ENCODE measurements around the gene EPB41L4B. TPM values are rescaled to one million over a fixed set of nuclear protein-coding genes. Genes with fewer than 3 reads are reported as not detected.
"Not testable (repeated sequence)": the region's sequence is repeated elsewhere in the genome, so short reads cannot be mapped to it uniquely, and the experiment has no call there.

The EPB41L4B gene
- polyA plus RNA-seq, 3 donors = 10.9 to 17.3 (median 14.9) TPM

DNA sequence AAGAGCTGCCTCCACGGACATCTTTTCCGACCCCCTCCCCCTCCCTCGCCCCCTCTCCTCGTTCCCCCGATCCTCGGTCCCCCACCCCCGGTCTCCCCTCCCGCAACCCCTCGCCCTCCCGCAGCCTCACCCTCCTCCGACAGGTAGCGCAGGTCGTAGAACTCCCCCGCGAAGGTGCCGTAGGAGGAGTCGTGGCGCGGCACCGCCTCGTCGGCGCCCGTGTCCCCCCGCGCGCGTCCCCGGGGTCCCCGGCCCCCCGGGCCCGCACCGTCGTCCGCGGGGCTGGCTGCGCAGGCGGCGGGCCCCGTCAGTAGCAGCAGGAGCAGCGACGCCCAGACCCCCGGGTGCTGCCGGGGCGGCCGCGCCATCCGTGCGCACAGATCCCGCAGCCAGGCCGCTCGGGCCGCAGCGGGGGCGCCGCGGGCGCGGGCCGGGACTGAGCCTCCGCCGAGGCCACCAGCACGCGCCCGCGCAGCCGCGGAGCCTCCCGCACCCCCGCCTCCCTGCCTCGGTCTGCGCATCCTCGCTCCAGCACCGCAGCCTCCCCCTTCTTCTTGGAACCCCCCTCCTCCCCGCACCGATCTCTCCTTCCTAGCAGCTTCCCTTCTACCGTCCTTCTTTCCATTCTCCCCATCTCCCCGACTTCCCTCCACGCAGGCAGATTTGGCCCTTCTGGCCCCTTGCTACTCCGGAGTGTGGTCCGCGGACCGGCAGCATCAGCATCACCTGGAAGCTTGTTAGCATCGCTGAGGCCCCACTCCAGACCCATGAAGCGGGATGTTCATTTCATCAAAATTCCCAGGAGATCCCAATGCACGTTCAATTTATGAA, 153.9 kb downstream of the EPB41L4B start, which contains the start of gene FRRS1L:
Gene FRRS1L (minus strand): TSS at position 479 of the 831 bp plus-strand sequence. CDS start 111 bp downstream, at position 368.
- DNase-seq = peak; percentile 15

DNA sequence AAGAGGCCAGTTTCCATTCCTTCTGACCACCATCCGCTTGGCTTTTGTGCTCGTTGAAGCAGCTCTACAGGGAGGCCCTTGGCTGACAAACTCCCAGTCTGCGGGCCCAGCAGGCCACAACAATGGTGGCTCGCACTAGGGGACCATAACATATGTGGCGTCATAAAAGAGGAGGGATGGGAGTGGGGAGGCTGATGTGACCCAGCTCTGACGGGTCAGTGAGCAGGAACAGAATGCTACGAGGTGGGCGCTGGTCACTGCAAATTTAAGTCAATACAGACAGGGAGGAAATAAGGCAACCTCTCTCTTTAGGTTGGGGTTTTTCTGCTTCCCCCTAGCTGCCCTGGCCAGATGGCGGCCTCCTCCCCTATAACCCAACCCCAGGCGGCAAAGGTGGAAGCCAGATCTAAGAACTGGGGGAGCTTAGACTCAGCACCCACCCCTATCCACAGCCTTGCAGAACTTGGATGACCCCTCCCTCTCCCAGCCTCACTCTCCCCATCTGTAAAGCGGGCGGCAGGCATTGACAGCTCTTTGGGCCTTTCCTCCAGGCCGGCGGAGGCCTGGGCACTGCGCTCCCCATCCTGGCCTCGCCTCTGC, 154.6 kb downstream of the EPB41L4B start:
- no peak for DNase-seq

DNA sequence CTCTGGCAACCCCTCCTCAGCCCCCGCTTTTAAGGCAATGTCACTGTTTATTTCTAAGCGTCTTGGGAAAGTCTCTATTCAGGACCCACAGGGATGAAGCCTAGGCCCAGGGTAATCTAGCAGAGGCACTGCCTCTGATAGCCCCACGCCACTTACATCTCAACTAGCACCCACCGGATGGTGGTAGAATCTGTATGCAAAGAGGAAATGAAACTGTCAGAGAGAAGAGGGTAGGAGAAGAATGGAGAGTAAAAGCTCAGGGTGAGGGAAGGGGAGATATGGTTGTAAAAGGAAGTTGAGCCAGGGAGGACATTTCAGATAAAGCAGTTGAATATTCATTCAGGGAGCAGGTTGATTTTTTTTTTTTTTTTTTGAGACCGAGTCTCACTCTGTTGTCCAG, 156.8 kb downstream of the EPB41L4B start:
- DNase-seq = no peak

DNA sequence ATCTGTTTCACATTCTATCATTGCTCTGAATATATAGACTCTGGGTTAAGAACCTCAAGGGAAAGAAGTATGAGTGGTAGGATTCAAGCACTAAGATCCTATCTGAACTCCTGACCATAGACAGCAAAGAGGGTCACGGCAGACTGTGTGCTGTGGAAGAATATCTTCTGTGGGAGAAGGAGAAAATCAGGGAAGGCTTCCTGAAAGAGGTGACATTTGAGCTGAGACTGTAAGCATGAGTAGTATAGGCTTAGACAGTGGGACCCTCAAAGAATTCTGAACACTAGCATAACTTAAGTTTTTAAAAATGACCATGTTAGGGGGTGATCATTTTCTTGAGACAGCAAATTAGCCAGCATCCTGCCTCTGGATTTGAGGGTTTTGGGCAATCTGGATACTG, 157.7 kb downstream of the EPB41L4B start:
- DNase-seq = no peak

DNA sequence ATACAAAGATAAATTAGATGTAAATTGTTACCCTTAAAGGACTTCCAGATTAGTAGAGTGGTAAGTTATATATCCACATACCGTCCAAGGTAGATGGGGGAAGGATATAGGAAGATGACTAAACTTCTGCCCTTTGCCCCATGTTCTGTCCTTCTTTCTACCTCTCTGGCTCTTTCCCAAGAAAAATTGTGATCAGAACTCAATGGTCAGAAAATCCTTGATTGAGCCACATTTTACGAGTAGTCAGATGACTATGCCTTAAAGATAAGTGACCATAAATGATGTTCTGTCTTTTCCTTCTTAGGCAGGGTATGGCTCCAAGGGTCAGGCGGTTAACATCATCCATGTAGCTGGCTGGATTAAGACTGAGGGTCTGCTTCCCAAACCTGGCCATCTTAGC, 158.2 kb downstream of the EPB41L4B start:
- no peak for DNase-seq

DNA sequence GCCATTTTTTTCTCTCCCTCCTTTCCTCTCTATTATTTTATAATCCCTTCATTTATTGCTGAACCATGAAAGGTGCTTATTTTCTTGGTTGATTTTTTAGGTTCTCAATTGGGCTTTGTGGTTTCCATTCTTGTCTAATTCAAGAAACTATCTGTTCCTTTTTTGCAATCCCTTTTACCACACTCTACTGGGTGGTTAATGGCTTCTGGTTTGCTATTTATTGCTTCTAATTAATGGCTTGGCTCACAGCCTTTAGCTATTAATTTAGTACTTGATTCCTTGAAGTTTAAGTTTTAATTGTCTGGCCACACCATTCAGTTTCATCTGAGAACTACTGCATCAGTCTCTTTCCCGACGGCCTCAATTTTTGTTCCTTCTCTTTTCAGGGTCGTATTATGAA, 159.4 kb downstream of the EPB41L4B start:
- DNase-seq = no peak

DNA sequence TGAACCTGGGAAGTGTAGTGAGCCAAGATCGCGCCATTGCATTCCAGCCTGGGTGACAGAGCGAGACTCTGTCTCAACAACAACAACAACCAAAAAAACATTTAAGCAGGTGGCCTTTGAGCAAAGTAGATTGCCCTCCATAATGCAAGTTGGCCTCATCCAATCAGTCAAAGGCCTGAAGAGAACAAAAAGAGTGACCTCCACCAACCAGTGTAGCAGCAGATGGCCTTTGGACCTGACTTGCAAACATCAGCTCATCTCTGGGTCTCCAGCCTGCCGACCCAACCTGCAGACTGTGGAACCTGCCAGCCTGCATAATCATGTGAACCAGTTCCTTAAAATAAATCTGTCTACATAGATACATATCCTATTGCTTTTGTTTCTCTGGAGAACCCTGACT, 161.3 kb downstream of the EPB41L4B start:
- DNase-seq = no peak

DNA sequence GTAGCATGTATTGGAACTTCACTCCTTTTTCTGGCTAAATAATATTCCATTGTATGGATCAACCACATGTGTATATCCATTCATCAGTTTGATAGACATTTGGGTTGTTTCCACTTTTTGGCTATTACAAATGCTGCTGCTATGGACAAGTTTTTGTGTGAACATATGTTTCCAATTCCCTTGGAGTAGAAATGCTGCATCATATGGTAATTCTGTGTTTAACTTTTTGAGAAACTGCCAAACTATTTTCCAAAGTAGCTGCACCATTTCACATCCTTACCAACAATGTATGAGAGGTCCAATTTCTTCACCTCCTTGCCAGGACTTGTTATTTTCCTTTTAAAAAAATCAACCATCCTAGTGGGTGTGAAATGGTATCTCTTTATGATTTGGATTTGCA, 162.2 kb downstream of the EPB41L4B start:
- no peak for DNase-seq

DNA sequence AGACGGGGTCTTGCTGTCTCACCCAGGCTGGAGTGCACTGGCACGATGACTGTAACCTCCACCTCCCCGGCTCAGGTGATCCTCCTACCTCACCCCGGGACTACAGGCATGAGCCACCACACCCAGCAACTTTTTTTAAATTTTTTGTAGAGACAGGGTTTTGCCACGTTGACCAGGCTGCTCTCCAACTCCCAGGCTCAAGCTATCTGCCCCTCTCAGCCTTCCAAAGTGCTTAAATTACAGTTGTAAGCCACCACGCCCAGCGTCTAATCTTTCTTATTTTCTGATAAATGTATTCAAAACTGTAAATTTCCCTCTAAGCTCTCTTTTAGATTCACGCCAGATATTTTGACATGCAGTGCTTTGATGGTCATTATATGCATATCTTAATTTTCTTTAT, 164.2 kb downstream of the EPB41L4B start:
- DNase-seq = no peak

DNA sequence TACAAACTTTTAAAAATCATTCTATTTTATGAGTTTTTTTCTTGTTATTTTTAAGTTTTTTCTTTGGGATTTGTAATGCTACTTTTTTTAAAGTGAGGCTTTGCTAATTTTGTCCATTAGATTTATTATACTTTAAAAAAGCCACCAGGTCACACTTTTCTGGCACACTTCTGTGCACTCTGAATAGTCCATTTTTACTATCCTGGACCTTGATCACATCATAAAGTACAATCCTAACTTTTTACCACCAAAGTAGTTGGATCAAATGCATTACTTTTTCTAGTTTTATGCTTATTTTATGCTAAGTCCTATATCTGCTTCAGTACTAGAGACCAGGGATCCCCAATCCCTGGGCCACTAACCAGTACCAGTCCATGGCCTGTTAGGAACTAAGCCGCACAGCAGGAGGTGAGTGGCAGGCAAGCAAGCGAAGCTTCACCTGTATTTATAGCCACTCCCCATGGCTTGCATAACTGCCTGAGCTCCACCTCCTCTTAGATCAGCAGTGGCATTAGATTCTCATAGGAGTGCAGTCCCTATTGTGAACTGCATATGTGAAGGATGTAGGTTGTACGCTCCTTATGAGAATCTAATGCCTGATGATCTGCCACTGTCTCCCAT, 169.8 kb downstream of the EPB41L4B start:
- DNase-seq = no peak

DNA sequence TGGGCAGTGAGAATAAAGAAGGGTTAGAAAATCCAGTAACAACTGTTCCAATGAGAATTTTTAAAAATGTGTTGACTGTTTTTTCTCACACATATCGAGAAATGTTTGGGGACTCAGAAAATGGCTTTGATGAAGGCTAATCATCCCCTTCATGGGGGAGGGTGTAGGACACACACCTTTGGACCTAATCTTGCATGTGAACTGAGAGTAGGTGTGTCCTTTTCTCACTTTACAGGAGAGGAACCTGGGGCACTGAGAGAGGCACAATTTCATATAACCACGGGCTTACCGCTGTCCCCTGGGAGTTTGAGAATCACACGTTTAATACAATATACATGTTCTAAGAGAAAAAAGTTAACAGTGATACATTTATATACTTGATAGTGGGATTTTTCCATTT, 171.1 kb downstream of the EPB41L4B start:
- DNase-seq = no peak

DNA sequence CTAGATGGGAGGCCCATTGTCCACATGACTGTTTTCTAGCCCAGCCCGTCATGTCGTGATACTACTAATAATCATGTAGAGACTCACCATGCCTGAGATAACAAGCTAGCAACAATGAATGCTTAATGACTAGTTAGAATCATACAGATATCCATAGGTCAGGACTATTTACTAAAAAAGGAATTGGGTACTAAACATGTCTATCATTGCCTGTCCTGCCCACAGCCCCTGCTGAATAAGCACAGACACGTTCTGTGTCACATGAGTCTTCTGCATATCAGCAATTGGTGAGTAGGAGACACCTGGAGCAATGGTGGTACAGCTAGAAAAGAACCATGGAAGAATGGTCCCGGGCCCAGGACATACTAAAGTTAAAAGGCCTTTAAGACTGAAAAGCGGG, 171.8 kb downstream of the EPB41L4B start:
- DNase-seq = no peak

DNA sequence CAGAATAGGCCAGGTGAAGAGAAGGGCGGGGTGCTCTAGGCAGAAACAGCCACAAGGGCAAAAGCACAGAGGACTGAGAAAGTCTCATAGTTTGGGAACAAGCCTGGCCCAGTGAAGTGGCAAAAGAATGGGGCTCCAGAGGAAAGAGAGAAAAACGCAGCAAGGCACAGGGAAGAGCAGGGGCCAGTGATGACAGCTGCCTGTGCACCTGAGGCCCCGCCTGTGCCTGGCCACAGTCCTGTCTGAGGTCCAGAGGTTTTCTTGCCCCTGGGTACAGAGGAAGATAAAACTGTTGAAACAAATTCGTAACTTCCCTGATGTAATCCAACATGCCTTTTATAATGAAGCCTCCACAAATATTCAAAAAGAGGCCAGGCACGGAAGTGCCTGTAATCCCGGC, 175.8 kb downstream of the EPB41L4B start:
- DNase-seq = no peak

DNA sequence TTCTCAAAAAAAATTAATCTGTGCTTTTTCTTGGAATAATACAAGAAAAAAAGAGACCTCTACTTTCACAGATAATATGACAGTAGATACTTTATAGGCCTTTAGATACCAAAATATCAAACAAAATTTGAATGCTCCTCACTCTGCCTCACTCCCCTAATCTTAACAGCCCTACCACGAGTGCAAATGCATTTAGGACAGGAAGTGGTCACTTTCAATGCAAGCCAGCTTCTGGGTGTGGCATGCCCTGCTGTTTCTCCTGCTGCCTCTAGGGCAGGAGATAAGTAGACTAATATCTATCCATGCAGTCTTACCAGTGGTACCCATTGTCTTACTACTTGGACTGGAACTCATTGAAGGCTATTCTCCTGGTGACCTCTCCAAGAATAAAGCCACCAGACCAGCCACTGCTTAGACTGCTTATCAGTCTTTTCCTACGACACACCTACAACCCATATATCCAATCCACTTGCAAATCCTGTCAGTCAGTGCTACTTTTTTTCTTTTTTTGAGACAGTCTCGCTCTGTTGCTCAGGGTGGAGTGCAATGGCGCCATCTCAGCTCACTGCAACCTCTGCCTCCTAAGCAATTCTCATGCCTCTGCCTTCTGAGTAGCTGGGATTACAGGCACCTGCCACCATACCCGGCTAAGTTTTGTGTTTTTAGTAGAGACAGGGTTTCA, 176.8 kb downstream of the EPB41L4B start:
- no peak for DNase-seq

DNA sequence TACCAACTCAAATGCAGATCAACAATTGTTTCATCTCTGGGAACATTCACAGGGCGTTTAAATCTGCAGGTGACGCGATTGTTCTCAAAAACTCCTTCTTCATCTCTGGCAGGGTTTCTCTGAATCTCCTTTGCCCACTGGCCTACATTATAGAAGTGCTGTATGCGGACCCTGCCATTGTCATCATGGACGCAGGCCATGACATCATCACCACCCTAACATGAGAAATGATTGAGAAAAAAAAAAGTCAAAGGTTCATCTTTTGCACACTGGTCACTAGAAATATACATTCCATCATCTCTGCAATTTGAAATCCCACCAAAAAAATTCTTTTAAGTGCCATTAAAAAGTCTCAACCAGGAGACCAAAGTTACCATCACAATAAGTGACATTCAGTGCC, 179.5 kb downstream of the EPB41L4B start:
- no peak for DNase-seq

DNA sequence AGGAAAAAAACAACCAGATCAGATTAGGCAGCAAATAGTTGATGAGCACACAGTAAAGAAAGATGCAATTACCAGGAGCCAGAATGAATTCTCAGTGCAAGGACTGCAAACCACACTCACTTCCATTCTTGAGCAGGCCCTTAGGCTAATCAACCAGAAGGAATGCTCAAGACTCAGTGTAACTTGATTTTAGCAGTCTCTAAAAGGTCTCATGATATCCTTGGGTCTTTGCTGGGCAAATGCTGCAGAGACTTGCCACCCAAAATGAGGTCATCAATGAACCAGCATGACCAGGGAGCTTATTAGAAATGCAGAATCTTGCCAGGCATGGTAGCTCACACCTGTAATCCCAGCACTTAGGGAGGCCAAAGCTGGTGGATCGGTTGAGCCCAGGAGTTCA, 181.0 kb downstream of the EPB41L4B start:
- DNase-seq = no peak

DNA sequence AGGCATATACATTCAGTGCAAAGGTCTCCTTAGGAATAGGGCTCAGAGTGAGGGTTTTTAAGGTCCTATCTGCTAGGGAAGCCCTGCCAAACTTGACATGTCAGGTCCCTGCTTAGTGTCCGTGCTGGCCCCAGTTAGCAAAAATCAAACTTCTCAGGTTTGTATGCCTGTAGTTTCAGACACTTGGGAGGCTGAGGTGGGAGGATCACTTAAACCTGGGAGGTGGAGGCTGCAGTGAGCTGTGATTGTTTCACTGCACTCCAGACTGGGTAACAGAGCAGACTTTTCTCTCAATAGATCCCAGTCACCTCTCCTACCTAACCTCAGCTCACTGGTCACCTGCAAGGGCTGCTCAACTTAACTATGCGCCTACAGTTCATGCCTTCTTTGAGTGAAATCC, 182.4 kb downstream of the EPB41L4B start:
- no peak for DNase-seq

DNA sequence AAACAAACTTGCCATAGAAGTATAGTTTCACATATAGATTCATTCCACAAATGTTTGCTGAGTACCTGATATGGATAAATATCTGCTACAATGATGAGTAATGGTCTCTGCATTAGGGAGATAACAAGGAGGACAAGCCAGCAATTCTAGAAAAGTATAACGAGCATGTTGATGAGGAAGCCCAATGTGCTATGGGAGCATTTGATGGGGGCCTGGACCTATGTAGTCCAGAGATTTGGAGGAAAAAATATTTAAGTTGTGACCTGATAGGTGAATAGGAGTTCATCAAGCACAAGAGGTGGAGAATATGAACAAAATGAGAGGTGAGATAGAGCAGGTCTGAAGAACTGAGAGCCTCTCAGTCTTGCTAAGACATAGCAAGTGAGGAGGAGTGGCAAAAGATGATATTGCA, 186.7 kb downstream of the EPB41L4B start:
- no peak for DNase-seq

DNA sequence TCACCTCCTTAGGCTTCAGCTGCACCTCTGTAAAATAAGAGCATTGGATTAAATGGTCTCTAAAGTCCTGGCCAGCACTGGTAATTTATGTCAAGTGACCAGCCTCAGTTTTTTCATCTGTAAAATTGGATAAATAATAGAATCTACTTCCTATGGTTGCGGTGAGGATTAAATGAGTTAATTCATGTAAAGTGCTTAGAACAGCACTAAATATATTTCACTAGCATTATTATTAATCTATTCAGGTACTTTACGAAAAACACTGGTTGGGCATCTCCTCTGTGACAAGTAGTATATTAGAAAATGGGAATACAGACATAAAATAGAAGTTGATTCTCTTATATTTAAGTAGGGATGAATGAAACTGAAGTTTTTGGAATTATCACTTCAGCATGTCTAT, 187.3 kb downstream of the EPB41L4B start:
- no peak for DNase-seq

DNA sequence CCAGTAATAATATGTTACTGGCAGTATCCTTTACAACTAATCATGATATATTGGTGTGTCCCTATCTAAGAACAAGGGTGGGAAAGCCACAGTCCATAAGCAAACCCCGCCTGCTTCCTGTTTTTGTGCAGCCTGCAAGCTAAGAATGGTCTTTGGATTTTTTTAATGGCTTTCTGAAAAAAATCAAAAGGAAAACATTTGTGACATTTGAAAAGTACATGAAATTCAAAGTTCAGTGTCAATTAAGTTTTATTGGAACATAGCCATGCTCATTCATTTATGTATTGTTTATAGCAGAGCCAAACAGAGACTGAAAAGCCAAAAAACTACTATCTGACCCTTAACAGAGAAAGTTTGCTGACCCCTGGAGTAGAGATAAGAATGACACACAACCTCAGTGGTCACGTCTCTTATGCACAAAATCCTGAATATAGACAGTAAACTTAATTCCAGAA, 188.3 kb downstream of the EPB41L4B start:
- peak; percentile 27 for DNase-seq

DNA sequence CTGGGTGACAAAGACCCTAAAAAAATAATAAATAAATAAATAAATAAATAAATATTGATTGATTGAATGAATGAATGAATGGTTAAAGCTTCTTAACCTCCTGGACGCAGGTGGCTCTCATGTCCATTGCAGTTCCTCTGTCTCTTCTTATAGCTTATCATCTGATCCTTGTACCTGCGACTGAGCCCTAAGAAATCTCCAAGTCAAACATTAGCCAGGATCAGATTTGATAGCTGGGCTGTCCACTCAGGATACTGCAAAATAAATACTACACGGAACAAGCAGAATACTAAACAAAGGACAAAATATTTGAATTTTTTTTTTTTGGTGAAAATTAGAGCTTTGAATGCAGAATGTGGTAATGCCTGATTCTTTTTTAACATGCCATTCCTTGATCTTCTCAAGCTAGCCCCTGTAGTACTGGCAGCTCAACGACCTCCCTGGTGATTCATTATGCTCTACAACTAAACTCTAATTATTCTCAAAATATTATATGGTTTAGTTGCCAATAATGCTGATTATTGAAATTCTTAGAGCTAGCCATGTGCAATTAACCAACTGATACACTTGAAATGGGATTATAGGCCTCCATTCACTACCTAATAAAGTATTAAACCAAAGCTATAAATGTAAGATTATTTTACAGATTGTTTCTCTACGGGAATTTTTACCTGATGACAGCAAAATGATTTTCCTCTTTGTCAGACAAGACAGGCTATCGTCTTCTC, 191.2 kb downstream of the EPB41L4B start:
- DNase-seq = no peak

DNA sequence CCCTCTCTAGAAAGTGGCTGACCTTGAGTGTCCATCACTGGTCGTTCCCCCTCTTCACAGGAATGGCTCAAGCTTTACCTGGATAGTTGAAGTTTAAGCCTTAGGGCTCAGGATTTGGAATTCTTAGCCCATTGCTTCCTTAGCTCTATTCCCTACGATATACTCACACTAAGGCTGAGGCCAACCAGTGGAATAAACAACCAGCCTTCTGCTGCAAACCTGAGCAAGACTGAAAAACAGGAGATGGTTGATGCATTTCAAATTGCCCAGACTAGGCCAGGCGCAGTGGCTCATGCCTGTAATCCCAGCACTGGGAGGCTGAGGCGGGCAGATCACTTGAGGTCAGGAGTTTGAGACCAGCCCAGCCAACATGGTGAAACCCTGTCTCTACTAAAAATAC, 194.2 kb downstream of the EPB41L4B start:
- DNase-seq = not testable (repeated sequence)

Data from renal pelvis (tissue), 4 donors.